TTC549 (cell line): Measurements from ENCODE around the gene OTOP3.

ENCODE experiments used
- FAIRE-seq: peaks from 2 replicates; lab custom pipeline; 2012; peaks lifted over from hg19 to GRCh38; lab: Jason Lieb, UNC

OTOP3 gene

DNA sequence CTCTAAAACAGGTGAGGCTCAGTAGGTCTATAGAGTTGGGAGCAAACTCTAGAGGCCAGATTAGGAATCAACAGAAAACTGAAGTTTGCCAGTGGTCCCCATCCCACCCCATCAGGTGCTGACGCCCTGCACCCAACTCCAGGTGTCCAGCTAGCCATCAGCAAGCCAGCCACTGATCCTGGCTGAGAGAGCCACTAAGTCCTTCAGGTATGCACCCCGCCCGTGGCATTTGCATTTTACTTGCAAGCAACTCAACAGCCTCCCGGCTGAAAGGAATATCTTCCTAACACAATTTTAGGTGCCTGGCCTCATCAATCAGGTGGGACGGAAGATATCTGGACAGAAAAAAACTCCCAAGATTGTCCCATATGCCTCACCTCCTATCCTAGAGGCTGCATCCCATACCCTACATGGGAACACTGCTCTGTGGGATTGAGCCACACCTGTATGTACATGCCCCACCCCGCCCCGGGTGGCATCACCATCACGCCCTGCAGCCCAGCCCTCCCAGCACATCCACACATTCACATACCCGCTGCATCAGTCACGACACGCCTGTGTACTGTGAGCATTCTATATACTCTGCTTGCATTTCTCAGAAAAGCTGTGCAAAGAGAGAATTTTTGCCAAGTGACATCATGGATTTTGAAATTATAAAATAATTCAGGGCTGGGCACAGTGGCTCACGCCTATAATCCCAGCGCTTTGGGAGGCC is 8.3 kb downstream of the OTOP3 start:
- no peak for FAIRE-seq

DNA sequence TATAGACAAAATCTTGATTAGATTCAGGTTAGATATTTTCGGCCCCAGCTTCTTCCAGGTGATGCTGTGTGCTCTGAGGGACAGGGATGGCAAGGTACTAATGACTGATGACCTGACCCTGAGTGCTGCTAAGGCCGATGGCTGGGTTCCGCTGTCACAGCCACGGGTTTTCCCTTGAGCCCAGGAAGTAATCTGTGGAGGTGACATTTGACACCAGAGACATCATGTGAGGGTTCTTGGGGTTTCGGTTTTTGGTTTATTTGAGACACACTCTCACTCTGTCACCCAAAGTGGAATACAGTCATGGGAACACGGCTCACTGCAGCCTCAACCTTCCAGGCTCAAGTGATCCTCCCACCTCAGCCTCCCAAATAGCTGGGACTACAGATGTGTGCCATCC is 9.8 kb downstream of the OTOP3 start:
- no peak for FAIRE-seq

GRCh38 chr17:74946641-74947040 is 10.9 kb downstream of the OTOP3 start:
- FAIRE-seq: no peak

DNA sequence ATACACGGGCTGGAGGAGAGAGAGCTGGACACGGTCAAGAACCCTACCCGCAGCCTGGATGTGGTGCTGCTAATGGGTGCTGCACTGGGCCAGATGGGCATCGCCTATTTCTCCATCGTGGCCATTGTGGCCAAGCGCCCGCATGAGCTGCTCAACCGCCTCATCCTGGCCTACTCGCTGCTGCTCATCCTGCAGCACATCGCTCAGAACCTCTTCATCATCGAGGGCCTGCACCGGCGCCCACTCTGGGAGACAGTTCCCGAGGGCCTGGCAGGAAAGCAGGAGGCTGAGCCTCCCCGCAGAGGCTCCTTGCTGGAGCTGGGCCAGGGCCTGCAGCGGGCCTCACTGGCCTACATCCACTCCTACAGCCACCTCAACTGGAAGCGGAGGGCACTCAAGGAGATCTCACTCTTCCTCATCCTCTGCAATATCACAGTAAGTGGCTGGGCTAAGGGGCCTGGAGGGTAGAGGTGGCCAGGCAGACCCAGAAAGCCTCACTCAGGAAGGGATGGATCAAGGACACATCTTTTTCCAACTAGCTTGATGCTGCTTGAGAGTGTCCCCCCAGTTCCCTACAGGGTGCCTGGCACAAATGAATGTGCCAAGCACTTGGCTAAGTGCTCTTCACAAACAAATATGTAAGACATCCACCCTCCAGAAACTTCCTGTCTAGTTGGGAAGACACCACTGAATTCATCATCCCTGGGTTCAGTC is 11.5 kb downstream of the OTOP3 start:
- no peak for FAIRE-seq

DNA sequence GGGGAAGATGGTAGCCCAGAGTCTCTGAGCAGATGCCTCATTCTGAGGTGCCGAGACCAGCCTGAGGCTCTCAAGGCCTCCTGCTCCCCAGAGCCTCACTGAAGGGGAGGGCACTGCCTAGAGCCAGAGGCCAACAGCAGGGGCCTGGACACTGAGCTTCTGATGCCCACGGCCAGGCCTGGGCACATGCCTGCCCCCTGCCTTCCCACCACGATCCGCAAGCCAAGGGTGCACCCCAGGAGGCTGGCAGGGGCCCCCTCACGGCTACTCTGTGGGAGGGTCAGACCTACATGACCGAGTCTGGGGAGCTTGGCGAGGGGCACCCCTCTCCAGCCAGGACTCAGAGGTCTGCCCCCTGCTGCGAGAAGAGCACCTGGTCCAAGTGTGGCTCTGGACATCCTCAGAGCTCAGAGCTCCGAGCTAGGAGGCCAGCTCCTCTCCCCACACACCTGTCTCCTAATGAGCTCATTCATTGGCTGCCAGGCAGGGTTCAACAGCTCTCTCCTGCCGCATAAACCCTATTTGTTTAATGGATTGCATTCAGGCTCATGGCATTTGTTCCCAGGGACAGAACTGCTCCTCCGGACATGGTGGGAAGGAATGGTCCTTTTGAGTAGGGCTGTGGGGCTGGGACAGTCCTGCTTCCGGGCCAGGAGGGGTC is 13.9 kb downstream of the OTOP3 start:
- FAIRE-seq: no peak

- no peak for FAIRE-seq
Measured at GRCh38 chr17:74950207-74950606, 14.5 kb downstream of the OTOP3 start.

DNA sequence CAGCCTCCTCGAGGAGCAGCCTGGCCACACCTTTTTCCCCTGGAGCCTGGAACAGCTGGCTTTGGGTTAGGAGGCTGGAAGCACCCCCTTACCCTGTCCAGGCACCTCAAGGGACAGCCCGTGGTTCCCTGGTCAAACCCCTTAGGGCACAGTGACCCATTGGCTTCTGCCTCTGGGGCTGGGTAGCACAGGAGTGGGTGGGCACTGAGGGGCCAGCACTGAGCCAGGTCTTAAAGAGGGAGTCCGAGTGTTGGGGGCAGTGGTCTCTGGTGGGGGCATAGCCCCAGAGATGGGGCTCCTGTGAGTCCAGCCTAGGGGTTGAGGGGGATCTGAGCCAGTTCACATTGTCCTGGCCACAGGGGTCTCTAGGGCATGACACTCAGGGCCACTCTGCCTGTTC is 15.4 kb downstream of the OTOP3 start:
- FAIRE-seq: no peak

DNA sequence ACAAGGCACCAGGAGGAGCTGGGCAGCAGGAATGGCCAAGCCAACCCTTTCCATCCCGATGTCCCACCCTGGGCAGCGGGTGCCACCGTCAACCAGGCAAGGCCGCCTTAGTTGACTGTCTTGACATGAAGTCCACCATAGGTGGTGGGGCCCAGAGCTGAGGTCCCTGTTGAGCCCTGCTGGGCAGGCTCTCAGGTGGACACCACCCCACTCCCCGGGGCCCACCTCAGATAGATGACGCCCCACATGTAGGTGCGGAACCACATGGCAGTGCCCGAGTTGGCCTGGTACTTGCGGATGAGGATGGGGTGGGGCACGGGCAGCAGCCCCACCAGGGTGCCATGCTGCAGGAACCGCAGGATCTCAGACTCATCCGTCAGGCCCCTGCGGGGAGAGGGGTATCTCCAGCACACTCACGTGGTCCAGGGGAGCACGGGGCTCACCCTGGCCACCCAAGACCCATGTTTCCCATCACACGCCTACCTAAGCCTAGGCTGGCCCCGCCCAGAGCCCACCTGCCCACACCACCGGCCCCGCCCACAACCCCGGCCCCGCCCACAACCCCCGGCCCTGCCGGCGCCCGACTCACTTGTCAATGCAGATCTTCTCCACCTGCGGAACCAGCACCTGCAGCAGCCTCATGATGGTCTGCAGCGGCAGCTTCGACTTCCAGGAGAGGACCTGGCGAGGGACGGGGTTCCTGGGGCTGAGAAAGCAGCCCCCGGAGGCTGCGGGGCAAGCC is 16.2 kb downstream of the OTOP3 start:
- no peak for FAIRE-seq

DNA sequence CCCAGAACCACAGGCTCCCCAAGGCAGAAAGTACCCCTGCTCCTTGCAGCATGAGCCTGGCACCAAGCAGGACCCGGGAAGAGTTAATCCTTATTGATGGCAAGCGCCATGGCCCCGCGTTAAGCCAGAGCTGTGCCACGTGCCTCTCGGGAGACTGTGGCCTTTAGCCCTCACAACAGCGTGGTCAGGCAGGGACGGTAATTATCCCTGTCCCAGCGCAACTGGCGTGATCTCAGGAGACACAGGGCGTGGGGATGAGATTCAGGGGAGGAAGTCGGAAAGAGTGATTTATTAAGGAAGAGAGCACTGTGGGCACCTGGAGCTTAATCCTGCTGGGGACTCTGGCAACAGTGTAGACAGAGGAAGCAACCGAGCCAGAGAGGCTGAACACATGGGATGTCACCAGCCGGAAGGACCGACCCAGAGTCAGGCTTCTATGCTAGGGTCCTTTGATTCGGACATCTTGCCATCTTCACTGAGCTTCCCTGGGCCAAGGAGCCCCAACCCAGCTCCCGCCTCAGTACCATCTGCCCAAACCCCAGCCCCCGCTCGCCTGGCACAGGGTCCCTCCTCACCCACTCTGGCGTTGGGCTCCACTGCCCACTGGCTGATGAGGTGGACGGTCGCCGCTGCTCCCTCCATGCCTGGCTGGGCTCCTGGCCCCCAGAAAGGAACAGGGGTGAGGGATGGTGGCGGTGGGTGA is 16.9 kb downstream of the OTOP3 start:
- FAIRE-seq: no peak

- no peak for FAIRE-seq
Measured at GRCh38 chr17:74953134-74953687, 17.5 kb downstream of the OTOP3 start.

DNA sequence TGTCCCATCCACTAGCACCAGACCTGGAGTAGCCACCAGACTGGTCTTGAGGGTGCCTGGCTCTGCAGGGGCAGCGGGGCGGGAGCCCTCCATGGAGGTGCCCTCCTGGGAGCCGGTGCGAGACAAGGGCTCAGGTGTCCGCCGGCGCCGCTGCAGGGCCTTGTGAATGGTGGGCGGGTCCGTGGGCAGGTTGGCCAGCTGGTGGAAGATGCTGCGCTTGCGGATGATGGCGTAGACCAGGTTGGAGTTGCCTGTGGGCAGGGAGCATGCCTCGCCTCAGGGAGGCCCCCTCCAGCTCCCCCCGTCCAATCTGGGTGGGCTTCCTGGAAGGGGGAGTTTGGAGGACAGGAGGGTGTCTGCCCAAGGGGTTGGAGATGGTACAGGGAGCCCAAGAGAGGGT is 18.4 kb downstream of the OTOP3 start:
- FAIRE-seq: no peak

GRCh38 chr17:74954665-74955421 is 19.1 kb downstream of the OTOP3 start:
- FAIRE-seq: no peak

DNA sequence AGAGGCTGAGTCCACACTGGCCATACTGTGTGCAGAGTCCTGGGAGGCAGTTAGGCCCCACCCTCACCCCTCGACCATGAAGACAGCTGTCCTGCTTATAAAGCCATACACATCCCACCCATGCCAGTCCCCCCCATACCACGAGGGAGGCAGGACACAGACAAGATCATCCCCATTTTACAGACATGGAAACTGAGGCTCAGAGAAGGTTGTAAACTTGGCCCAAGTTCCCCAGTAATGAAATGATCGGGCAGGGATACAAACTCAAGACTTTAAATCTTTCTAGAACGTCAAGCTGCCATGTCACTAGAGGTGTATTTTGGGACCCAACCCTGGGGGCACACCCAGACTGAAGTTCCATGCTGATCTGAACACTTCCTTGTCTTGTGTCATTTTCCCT is 20.4 kb downstream of the OTOP3 start:
- FAIRE-seq: no peak

DNA sequence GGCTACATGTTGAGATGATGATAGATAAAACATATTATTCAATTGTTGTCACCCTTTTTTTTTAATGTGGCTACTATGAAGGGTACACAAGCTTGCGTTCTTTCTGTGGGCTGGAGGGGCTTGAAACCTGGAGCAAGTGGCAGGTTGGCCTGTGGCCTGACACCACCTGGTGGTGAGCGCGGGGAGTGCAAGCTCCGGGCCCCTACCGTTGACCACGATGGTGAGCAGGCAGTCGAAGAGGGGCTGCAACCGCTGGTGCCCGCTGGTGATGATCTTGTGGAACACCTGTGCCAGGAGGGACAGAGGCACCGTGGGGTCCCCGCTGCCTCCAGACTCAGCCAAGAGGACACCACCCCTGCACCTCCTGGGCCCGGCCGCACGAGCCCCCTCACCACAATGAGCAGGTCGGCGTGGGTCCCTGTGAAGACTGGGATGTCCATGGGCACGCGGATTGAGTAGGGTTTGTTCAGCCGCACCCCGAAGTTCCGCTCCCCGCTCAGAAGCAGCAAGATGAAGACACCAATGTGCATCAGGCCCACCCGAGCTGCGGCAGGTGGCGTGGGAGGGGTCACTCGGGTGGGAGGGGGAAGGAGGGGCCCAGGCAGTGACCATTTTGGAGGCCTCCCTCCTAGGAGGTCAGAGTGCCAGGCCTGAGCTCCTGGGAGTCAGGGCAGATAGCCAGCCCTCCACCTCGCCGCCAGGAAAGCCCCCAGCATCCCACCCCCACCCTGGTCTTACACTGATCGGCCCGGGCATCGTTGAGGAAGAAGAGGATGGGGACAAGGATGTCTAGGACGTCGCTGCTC is 22.4 kb downstream of the OTOP3 start:
- peak; percentile 29 for FAIRE-seq

DNA sequence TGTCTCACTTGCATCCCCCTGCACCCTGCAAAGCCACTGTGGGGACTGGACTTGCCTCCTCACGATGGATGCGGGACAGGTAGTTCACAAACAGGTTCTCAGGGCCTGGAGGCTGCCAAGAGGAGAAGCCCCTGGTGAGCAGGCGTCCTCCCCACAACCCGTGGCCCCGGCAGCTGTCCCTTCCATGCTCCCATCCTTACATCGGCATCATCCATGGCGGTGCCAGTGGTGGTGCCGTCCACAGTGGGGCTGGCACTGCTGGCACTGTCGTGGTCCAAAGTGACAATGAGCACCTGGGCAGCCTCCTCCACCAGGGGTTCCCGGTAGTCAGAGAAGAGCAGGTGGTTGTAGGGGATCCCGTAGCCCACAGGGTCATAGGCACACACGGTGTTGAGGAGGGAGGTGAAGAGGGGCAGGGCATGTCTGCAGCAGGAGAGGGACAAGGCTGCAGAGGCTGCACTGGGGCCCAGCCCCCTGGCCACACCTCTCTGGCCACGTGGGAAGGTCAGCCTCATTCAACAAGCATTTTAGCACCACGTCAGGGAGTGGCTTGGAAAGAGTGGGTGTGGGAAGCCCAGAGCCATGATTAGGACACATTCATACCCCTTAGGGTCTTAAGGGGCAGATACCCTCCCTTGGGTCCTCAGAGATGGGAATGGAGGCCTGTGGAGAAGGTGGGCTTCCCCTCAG is 24.3 kb downstream of the OTOP3 start:
- no peak for FAIRE-seq

GRCh38 chr17:74960570-74961342 is 25.1 kb downstream of the OTOP3 start:
- no peak for FAIRE-seq

GRCh38 chr17:74961657-74962350 is 26.1 kb downstream of the OTOP3 start:
- FAIRE-seq: no peak
